Measurements from ENCODE around the gene ZPBP. TPM values are rescaled to one million over a fixed set of nuclear protein-coding genes. Genes with fewer than 3 reads are reported as not detected.
"Not testable (repeated sequence)": the region's sequence is repeated elsewhere in the genome, so short reads cannot be mapped to it uniquely, and the experiment has no call there.

Gene ZPBP
- total and polyA plus RNA-seq, 2 donors (not counting 3 experiments of a cell fraction or from before 2014, with no cell fraction given): not detected

DNA sequence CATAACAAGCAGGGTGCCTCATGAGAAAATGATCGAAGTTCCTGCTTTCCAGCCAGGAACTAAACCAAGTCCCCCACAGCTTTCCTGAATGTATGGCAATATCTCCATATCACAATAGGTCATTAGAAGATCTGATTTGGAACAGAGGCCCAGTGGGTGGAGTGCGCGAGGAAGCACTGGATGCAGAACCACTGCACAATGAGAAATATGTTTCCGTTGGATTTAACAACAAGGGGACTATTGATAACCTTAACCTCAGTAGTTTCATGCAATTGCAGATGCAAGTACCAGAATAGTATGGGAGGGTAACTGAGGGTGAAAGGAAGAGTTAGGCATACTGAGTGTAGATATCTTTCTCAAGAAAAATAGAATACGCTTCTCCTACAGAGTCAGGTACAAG, 45.3 kb downstream of the ZPBP start:
- no TSS peak for BruUV-seq (replicated peaks)
- Histone ChIP-seq H3K79me2 (ENCODE audit: control insufficient read depth, insufficient read depth, low read length) (no peaks in the 10 kb centered on the region), H3K4me3 (replicated peaks in 1 of 3; ENCODE audit: insufficient read depth in 1 of 3, low read depth in 1 of 3, low read length in 3 of 3) (no peak overlapping the region), H3K9me3 (replicated peaks; ENCODE audit: control insufficient read depth, insufficient read depth, low read length) (no peaks in the 10 kb centered on the region), H3K4me2 (ENCODE audit: insufficient read depth, low read length) (no peak overlapping the region), H3K27ac (ENCODE audit: insufficient read depth, low read depth, low read length) (no peak overlapping the region), H3K9ac (replicated peaks; ENCODE audit: extremely low read depth, insufficient read depth, low read length) (no peak overlapping the region), H3K27me3 (ENCODE audit: control insufficient read depth in 2 of 2, insufficient read depth in 2 of 2, low read length in 2 of 2) (no peaks in the 10 kb centered on the region), H4K20me1 (replicated peaks; ENCODE audit: control insufficient read depth, extremely low read depth, insufficient read depth, low read length) (no peaks in the 10 kb centered on the region), H3K4me1 (ENCODE audit: control insufficient read depth, extremely low read depth, insufficient read depth, low read length) (no peaks in the 10 kb centered on the region), H3K36me3 (ENCODE audit: control insufficient read depth in 2 of 2, extremely low read depth in 1 of 2, insufficient read depth in 2 of 2, low read length in 2 of 2) (no peaks in the 10 kb centered on the region), H3K9me1 (replicated peaks; ENCODE audit: control insufficient read depth, extremely low read depth, insufficient read depth, low read length) (no peaks in the 10 kb centered on the region), H2AFZ (ENCODE audit: low read depth, low read length) (no peak overlapping the region)
- intact Hi-C loops (cut with micrococcal nuclease) (no loop called here), dilution Hi-C loops (cut with MboI; ENCODE audit: extremely low pct_ligation_motif_present, low sequenced_read_pairs) (no loop called here)
- TF ChIP-seq FOS (IDR thresholded peaks at IDR 0.05; ENCODE audit: borderline replicate concordance, insufficient read depth, low read length) (no peak), POLR2AphosphoS5 (IDR thresholded peaks at IDR 0.05; ENCODE audit: insufficient read depth, low read depth, low read length) (no peak), JUN (IDR thresholded peaks at IDR 0.05; ENCODE audit: borderline replicate concordance, insufficient read depth, insufficient read length, low read depth) (no peak), POLR2A (IDR thresholded peaks at IDR 0.05; ENCODE audit: low read depth, low read length) (no peak), EZH2 (IDR thresholded peaks at IDR 0.05; ENCODE audit: borderline replicate concordance, low read depth, low read length, severe bottlenecking) (no peak), GATA2 (IDR thresholded peaks at IDR 0.05; ENCODE audit: insufficient read depth, insufficient read length, low read depth, low read length) (no peak), CTCF (IDR thresholded peaks at IDR 0.05; ENCODE audit: extremely low read depth in 1 of 2, insufficient read depth in 1 of 2, low read depth in 1 of 2, low read length in 2 of 2) (no peak), MAX (IDR thresholded peaks at IDR 0.05; ENCODE audit: insufficient read depth, insufficient read length) (no peak), MYC (IDR thresholded peaks at IDR 0.05; ENCODE audit: low read depth, low read length) (no peak)
- ChIA-PET CTCF (no interaction called here), POLR2A (no interaction called here)
- FAIRE-seq: no peak
- no peak for DNase-seq (ENCODE audit: low read depth, low spot score)

DNA sequence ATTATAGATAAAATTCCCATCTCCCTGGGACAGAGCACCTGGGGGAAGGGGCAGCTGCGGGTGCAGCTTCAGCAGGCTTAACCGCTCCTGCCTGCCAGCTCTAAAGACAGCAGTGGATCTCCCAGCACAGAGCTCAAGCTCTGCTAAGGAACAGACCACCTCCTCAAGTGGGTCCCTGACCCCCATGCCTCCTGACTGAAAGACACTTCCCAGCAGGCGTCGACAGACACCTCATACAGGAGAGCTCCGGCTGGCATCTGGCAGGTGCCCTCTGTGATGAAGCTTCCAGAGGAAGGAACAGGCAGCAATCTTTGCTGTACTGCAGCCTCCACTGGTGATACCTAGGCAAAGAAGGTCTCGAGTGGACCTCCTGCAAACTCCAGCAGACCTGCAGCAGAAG, 51.9 kb downstream of the ZPBP start:
- H3K27me3 ChIP-seq (ENCODE audit: control insufficient read depth in 2 of 2, insufficient read depth in 2 of 2, low read length in 2 of 2); dilution Hi-C loops (cut with MboI; ENCODE audit: extremely low pct_ligation_motif_present, low sequenced_read_pairs); H3K4me1 ChIP-seq (ENCODE audit: control insufficient read depth, extremely low read depth, insufficient read depth, low read length); H3K4me3 ChIP-seq (replicated peaks in 1 of 3; ENCODE audit: insufficient read depth in 1 of 3, low read depth in 1 of 3, low read length in 3 of 3); BruUV-seq (replicated peaks); FAIRE-seq; H3K9ac ChIP-seq (replicated peaks; ENCODE audit: extremely low read depth, insufficient read depth, low read length); H3K4me2 ChIP-seq (ENCODE audit: insufficient read depth, low read length); H3K9me1 ChIP-seq (replicated peaks; ENCODE audit: control insufficient read depth, extremely low read depth, insufficient read depth, low read length); H3K27ac ChIP-seq (ENCODE audit: insufficient read depth, low read depth, low read length); H2AFZ ChIP-seq (ENCODE audit: low read depth, low read length); H4K20me1 ChIP-seq (replicated peaks; ENCODE audit: control insufficient read depth, extremely low read depth, insufficient read depth, low read length); H3K79me2 ChIP-seq (ENCODE audit: control insufficient read depth, insufficient read depth, low read length); POLR2A ChIA-PET; H3K36me3 ChIP-seq (ENCODE audit: control insufficient read depth in 2 of 2, extremely low read depth in 1 of 2, insufficient read depth in 2 of 2, low read length in 2 of 2); DNase-seq (ENCODE audit: low read depth, low spot score); CTCF ChIA-PET; intact Hi-C loops (cut with micrococcal nuclease); H3K9me3 ChIP-seq (replicated peaks; ENCODE audit: control insufficient read depth, insufficient read depth, low read length): not testable (repeated sequence)

Data from endothelial cell of umbilical vein (primary cell).